ENCODE results near the gene JSRP1. TPM values are rescaled to one million over a fixed set of nuclear protein-coding genes. Genes with fewer than 3 reads are reported as not detected.
A peak's percentile ranks its signal among the peaks of the same experiment; 100 is the strongest.

JSRP1 gene
- total RNA-seq, 6 experiments from 2014 or later, result 0.28 to 0.81 (median 0.42) TPM; not detected in 3

- H3K9me3 ChIP-seq, result no peaks in the 10 kb centered on the region
- ATAC-seq (peak in 3 of 4 donors; percentile 0 to 5 (median 2)), DNase-seq (no peak)
- H3K27me3 ChIP-seq, result no peaks in the 10 kb centered on the region
- intact Hi-C loops (cut with DNase I), result loop anchor here (5.0 to 10.0 kb wide), 2 partner anchors 37 to 79 kb away; no protein-coding TSS in a partner anchor
- H3K4me3 ChIP-seq, result peak overlapping the region; percentile 77 to 99 (median 97)
- H3K4me1 ChIP-seq, result peaks cover 0 to 38% (median 8%) of the 10 kb centered on the region in 4 donors
- TF ChIP-seq POLR2A (IDR thresholded peaks at IDR 0.05), result no peak
- TF ChIP-seq CTCF (IDR thresholded peaks at IDR 0.05), result no peak
- H3K27ac ChIP-seq, result peak overlapping the region; percentile 93 to 99 (median 99)
- WGBS (ENCODE audit: insufficient coverage, low coverage, low lambda C conversion rate, missing lambda C conversion rate), result 0% methylated on average over 6 of the region's 48 CpGs
- peaks cover 0 to 1% (median under 1%) of the 10 kb centered on the region in 4 donors for H3K36me3 ChIP-seq
Measured at GRCh38 chr19:2235381-2236063, 20.7 kb downstream of the JSRP1 start.

- no peaks in the 10 kb centered on the region for H3K9me3 ChIP-seq
- peak overlapping the region in 2 of 3 donors; percentile 93 to 99 for H3K27ac ChIP-seq
- H3K27me3 ChIP-seq, result no peaks in the 10 kb centered on the region
- intact Hi-C loops (cut with DNase I), result loop anchor here (5.0 to 10.0 kb wide), 3 partner anchors 37 to 80 kb away; no protein-coding TSS in a partner anchor
- no peak for DNase-seq
- H3K36me3 ChIP-seq, result peaks cover 0 to 7% (median 5%) of the 10 kb centered on the region in 4 donors
- H3K4me1 ChIP-seq, result peaks cover 0 to 34% (median 8%) of the 10 kb centered on the region in 4 donors
- 56% methylated on average over 6 of the region's 6 CpGs for WGBS (ENCODE audit: insufficient coverage, low coverage, low lambda C conversion rate, missing lambda C conversion rate)
- ATAC-seq, result no peak
- H3K4me3 ChIP-seq, result peak overlapping the region; percentile 77 to 99 (median 97)
- TF ChIP-seq CTCF (IDR thresholded peaks at IDR 0.05) (no peak), POLR2A (IDR thresholded peaks at IDR 0.05) (no peak)
Measured at GRCh38 chr19:2234996-2235380, 21.2 kb downstream of the JSRP1 start.

- 60% methylated on average over 1 of the region's 25 CpGs for WGBS (ENCODE audit: insufficient coverage, low coverage, low lambda C conversion rate, missing lambda C conversion rate)
- no peak for TF ChIP-seq CTCF (IDR thresholded peaks at IDR 0.05)
- no peak for TF ChIP-seq POLR2A (IDR thresholded peaks at IDR 0.05)
- peaks cover 0 to 33% (median 6%) of the 10 kb centered on the region in 4 donors for H3K4me1 ChIP-seq
- H3K27me3 ChIP-seq, result no peaks in the 10 kb centered on the region
- H3K36me3 ChIP-seq, result peaks cover 0 to 11% (median 8%) of the 10 kb centered on the region in 4 donors
- no peak overlapping the region for H3K4me3 ChIP-seq
- H3K9me3 ChIP-seq, result no peaks in the 10 kb centered on the region
- no peak for ATAC-seq
- intact Hi-C loops (cut with DNase I), result loop anchor here in 1 of 2 donors (5.0 to 10.0 kb wide), 2 partner anchors 61 to 81 kb away; no protein-coding TSS in a partner anchor
- DNase-seq, result no peak
- no peak overlapping the region for H3K27ac ChIP-seq
Measured at GRCh38 chr19:2233601-2234280, 22.5 kb downstream of the JSRP1 start.

- Histone ChIP-seq H3K4me3 (no peak overlapping the region), H3K36me3 (peaks cover 0 to 11% (median 8%) of the 10 kb centered on the region in 4 donors), H3K27ac (no peak overlapping the region), H3K9me3 (no peaks in the 10 kb centered on the region), H3K4me1 (peaks cover 0 to 24% (median under 1%) of the 10 kb centered on the region in 4 donors), H3K27me3 (no peaks in the 10 kb centered on the region)
- TF ChIP-seq POLR2A (IDR thresholded peaks at IDR 0.05) (no peak), CTCF (IDR thresholded peaks at IDR 0.05) (no peak)
- intact Hi-C loops (cut with DNase I), result loop anchor here in 1 of 2 donors (5.0 to 10.0 kb wide), 2 partner anchors 60 to 82 kb away; no protein-coding TSS in a partner anchor
- ATAC-seq (no peak), DNase-seq (no peak)
- WGBS (ENCODE audit: insufficient coverage, low coverage, low lambda C conversion rate, missing lambda C conversion rate), result 61% methylated on average over 4 of the region's 30 CpGs
Measured at GRCh38 chr19:2232286-2233151, 23.7 kb downstream of the JSRP1 start.
